GM23338 (cell line): ENCODE results near the gene MPPED2. TPM values are rescaled to one million over a fixed set of nuclear protein-coding genes. Genes with fewer than 3 reads are reported as not detected.

ENCODE experiments used
- ATAC-seq: fragments of 200-7000 bp; cut with Tn5 transposase; 3 replicates; pipeline ENCODE4 v1.9.1; 2020
- DNase-seq: peaks from one replicate; pipeline ENCODE4 v3.0.0-alpha.2; 2015; ENCODE audit warnings: low spot score
- H2AFZ ChIP-seq: fragments of 200-600 bp; sonication (generic); 2 replicates; pipeline ENCODE4 v1.8.0; 2016; ENCODE audit warnings: antibody characterized with exemption, mild to moderate bottlenecking, moderate library complexity
- H3F3A ChIP-seq: fragments of 200-600 bp; sonication (generic); replicated peaks from 2 replicates; pipeline ENCODE4 v1.8.0; 2017; ENCODE audit warnings: antibody characterized with exemption, mixed run types, low read depth
- H3K27ac ChIP-seq: fragments of 200-600 bp; sonication (generic); 2 replicates; pipeline ENCODE4 v1.6.1; 2016; ENCODE audit warnings: low read depth
- H3K27me3 ChIP-seq: fragments of 200-600 bp; sonication (generic); 2 replicates; pipeline ENCODE4 v1.8.0; 2016; ENCODE audit warnings: mild to moderate bottlenecking, mixed run types, moderate library complexity; ENCODE audit not compliant: insufficient read depth
- H3K36me3 ChIP-seq: fragments of 200-600 bp; sonication (generic); 2 replicates; pipeline ENCODE4 v1.8.0; 2016; ENCODE audit warnings: mild to moderate bottlenecking; ENCODE audit not compliant: insufficient read depth
- H3K4me1 ChIP-seq: fragments of 200-600 bp; sonication (generic); 2 replicates; pipeline ENCODE4 v1.8.0; 2016; ENCODE audit warnings: mild to moderate bottlenecking, moderate library complexity; ENCODE audit not compliant: insufficient read depth
- H3K4me2 ChIP-seq: fragments of 200-600 bp; sonication (generic); 2 replicates; pipeline ENCODE4 v1.7.1; 2017; ENCODE audit warnings: mixed run types
- H3K4me3 ChIP-seq: fragments of 200-600 bp; sonication (generic); 2 replicates; pipeline ENCODE4 v1.6.1; 2016; ENCODE audit warnings: mixed run types
- H3K79me2 ChIP-seq: fragments of 200-600 bp; sonication (generic); replicated peaks from 2 replicates; pipeline ENCODE4 v1.8.0; 2017; ENCODE audit warnings: mild to moderate bottlenecking; ENCODE audit not compliant: insufficient read depth
- H3K9me2 ChIP-seq: fragments of 200-600 bp; sonication (generic); 2 replicates; pipeline ENCODE4 v1.8.0; 2017; ENCODE audit not compliant: insufficient read depth
- H4K20me1 ChIP-seq: fragments of 200-600 bp; sonication (generic); replicated peaks from 2 replicates; pipeline ENCODE4 v1.8.0; 2017; ENCODE audit warnings: mild to moderate bottlenecking; ENCODE audit not compliant: insufficient read depth
- H3K27ac Mint-ChIP-seq: 2 replicates; pipeline ENCODE4 v1.8.0; 2020; ENCODE audit warnings: inconsistent platforms, mild to moderate bottlenecking, moderate library complexity, mixed read lengths
- H3K27me3 Mint-ChIP-seq: 3 replicates; pipeline ENCODE4 v1.8.0; 2022; ENCODE audit warnings: low read depth, mild to moderate bottlenecking, moderate library complexity, mixed read lengths, inconsistent platforms; ENCODE audit not compliant: insufficient read depth, poor library complexity
- H3K36me3 Mint-ChIP-seq: 3 replicates; pipeline ENCODE4 v1.8.0; 2021; ENCODE audit warnings: low read depth, mild to moderate bottlenecking, inconsistent platforms, moderate library complexity, mixed read lengths
- H3K4me1 Mint-ChIP-seq: 3 replicates; pipeline ENCODE4 v1.8.0; 2020; ENCODE audit warnings: mild to moderate bottlenecking, inconsistent platforms, mixed read lengths
- H3K4me3 Mint-ChIP-seq: 3 replicates; pipeline ENCODE4 v1.8.0; 2021; ENCODE audit warnings: moderate library complexity, mild to moderate bottlenecking, inconsistent platforms, mixed read lengths
- H3K9me3 Mint-ChIP-seq: 3 replicates; pipeline ENCODE4 v1.8.0; 2020; ENCODE audit warnings: moderate library complexity, mild to moderate bottlenecking, inconsistent platforms, mixed read lengths
- CREB1 ChIP-seq: fragments of 250-450 bp; sonication (Bioruptor Pico); IDR thresholded peaks from 2 replicates; pipeline ENCODE4 v1.5.0; 2020; ENCODE audit warnings: low read depth, mild to moderate bottlenecking, moderate library complexity
- EZH2 ChIP-seq: fragments of 200-600 bp; sonication (generic); IDR thresholded peaks from one replicate; pipeline ENCODE4 v1.8.0; 2017; ENCODE audit warnings: antibody characterized with exemption, mild to moderate bottlenecking, low read depth; ENCODE audit not compliant: unreplicated experiment
- EZH2phosphoT487 ChIP-seq: fragments of 200-600 bp; sonication (generic); IDR thresholded peaks from one replicate; pipeline ENCODE4 v1.8.1; 2018; ENCODE audit warnings: antibody characterized with exemption; ENCODE audit not compliant: unreplicated experiment
- JUNB ChIP-seq: IDR thresholded peaks from one replicate; pipeline ENCODE4 v1.6.1; 2016; ENCODE audit warnings: antibody characterized with exemption; ENCODE audit not compliant: unreplicated experiment
- NANOG ChIP-seq: IDR thresholded peaks from 2 replicates; pipeline ENCODE4 v1.6.1; 2016; ENCODE audit warnings: antibody characterized with exemption, borderline replicate concordance
- POLR2AphosphoS5 ChIP-seq: IDR thresholded peaks from 2 replicates; pipeline ENCODE4 v1.6.1; 2016; ENCODE audit warnings: antibody characterized with exemption, low read depth
- STAT1 ChIP-seq: IDR thresholded peaks from one replicate; pipeline ENCODE4 v1.6.1; 2016; ENCODE audit warnings: antibody characterized with exemption; ENCODE audit not compliant: unreplicated experiment
- ZNF114 ChIP-seq: fragments of 250-450 bp; sonication (Bioruptor Pico); IDR thresholded peaks from 2 replicates; pipeline ENCODE4 v1.5.0; 2020; ENCODE audit warnings: mild to moderate bottlenecking, moderate library complexity
- ZNF331 ChIP-seq: fragments of 250-450 bp; sonication (Bioruptor Pico); IDR thresholded peaks from 2 replicates; pipeline ENCODE4 v1.5.0; 2020; ENCODE audit warnings: low read depth, mild to moderate bottlenecking, moderate library complexity
- polyA plus RNA-seq: library from polyadenylated mRNA; unstranded; fragments of >200 nt; fragmentation: Nextera tagmentation; extraction: Ambion mirVana; gene quantifications from 2 replicates; pipeline ENCODE4 v1.2.1, GENCODE V29; 2016
- total RNA-seq: library from RNA; depleted of rRNA; stranded (reverse); fragments of >200 nt; shearing (Covaris generic); gene quantifications from 2 replicates; pipeline ENCODE4 v1.2.3, GENCODE V29; 2014
- TF ChIP-seq, protein P1 (sequence below), 2 experiments: fragments of 200-600 bp in 1 of 2; sonication (generic) in 1 of 2; conservative IDR thresholded peaks; 2 replicates each; pipeline versions ENCODE4 v1.5.1 to v1.6.1; 2016 to 2017; ENCODE audit warnings: antibody characterized with exemption in 2 of 2, low read depth in 2 of 2, mild to moderate bottlenecking in 2 of 2, moderate library complexity in 1 of 2
- TF ChIP-seq, protein P2 (sequence below): IDR thresholded peaks from one replicate; pipeline ENCODE4 v1.6.1; 2018; ENCODE audit warnings: antibody characterized with exemption; ENCODE audit not compliant: unreplicated experiment
- TF ChIP-seq, protein P3 (sequence below): fragments of 250-450 bp; sonication (Bioruptor Pico); IDR thresholded peaks from 2 replicates; pipeline ENCODE4 v1.5.0; 2020; ENCODE audit warnings: mild to moderate bottlenecking, moderate library complexity
- TF ChIP-seq, protein P4 (sequence below): IDR thresholded peaks from 2 replicates; pipeline ENCODE4 v1.6.1; 2016; ENCODE audit warnings: antibody characterized with exemption

The MPPED2 gene
- total and polyA plus RNA-seq, 2 experiments from 2014 or later: 4.4 to 6.8 TPM

DNA sequence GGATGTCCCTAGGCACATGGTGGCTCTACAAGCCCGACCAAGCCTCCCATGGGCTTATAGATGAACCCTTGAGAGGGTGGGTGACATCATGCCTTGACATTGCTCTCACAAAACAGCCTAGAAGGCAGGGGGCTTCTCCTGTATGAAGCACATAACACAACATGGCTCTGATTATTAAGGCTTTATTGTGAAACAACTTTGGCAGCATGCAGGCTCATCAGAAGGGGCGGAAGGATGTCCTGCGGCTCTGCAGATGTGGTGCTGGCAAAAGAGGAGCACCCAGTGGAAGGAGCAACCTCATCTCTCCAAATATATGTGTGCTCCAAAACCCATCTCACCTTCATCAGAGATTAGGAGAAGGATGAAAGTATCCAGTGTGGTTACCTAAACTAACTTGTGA is 100.4 kb downstream of the MPPED2 start:
- Mint-ChIP-seq H3K4me1 (peaks cover 57% of the 10 kb centered on the region), H3K36me3 (no peaks in the 10 kb centered on the region), H3K27ac (no peak overlapping the region), H3K9me3 (no peaks in the 10 kb centered on the region), H3K27me3 (peaks cover 4% of the 10 kb centered on the region), H3K4me3 (no peak overlapping the region)
- Histone ChIP-seq H3K4me1 (peaks cover 50% of the 10 kb centered on the region), H2AFZ (no peak overlapping the region), H3K9me2 (no peaks in the 10 kb centered on the region), H3K36me3 (no peaks in the 10 kb centered on the region), H3K27ac (no peak overlapping the region), H3K79me2 (no peaks in the 10 kb centered on the region), H3K27me3 (no peaks in the 10 kb centered on the region), H3K4me2 (no peak overlapping the region), H4K20me1 (no peaks in the 10 kb centered on the region), H3F3A (no peaks in the 10 kb centered on the region), H3K4me3 (no peak overlapping the region)
- TF ChIP-seq, protein P1, sequence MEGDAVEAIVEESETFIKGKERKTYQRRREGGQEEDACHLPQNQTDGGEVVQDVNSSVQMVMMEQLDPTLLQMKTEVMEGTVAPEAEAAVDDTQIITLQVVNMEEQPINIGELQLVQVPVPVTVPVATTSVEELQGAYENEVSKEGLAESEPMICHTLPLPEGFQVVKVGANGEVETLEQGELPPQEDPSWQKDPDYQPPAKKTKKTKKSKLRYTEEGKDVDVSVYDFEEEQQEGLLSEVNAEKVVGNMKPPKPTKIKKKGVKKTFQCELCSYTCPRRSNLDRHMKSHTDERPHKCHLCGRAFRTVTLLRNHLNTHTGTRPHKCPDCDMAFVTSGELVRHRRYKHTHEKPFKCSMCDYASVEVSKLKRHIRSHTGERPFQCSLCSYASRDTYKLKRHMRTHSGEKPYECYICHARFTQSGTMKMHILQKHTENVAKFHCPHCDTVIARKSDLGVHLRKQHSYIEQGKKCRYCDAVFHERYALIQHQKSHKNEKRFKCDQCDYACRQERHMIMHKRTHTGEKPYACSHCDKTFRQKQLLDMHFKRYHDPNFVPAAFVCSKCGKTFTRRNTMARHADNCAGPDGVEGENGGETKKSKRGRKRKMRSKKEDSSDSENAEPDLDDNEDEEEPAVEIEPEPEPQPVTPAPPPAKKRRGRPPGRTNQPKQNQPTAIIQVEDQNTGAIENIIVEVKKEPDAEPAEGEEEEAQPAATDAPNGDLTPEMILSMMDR (conservative IDR thresholded peaks at IDR 0.05; ENCODE audit: low read depth in 2 of 2): no peak
- TF ChIP-seq NANOG: no peak
- no peak for TF ChIP-seq ZNF331 (CRISPR knock-in tag)
- TF ChIP-seq, protein P2, sequence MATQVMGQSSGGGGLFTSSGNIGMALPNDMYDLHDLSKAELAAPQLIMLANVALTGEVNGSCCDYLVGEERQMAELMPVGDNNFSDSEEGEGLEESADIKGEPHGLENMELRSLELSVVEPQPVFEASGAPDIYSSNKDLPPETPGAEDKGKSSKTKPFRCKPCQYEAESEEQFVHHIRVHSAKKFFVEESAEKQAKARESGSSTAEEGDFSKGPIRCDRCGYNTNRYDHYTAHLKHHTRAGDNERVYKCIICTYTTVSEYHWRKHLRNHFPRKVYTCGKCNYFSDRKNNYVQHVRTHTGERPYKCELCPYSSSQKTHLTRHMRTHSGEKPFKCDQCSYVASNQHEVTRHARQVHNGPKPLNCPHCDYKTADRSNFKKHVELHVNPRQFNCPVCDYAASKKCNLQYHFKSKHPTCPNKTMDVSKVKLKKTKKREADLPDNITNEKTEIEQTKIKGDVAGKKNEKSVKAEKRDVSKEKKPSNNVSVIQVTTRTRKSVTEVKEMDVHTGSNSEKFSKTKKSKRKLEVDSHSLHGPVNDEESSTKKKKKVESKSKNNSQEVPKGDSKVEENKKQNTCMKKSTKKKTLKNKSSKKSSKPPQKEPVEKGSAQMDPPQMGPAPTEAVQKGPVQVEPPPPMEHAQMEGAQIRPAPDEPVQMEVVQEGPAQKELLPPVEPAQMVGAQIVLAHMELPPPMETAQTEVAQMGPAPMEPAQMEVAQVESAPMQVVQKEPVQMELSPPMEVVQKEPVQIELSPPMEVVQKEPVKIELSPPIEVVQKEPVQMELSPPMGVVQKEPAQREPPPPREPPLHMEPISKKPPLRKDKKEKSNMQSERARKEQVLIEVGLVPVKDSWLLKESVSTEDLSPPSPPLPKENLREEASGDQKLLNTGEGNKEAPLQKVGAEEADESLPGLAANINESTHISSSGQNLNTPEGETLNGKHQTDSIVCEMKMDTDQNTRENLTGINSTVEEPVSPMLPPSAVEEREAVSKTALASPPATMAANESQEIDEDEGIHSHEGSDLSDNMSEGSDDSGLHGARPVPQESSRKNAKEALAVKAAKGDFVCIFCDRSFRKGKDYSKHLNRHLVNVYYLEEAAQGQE: no peak
- no peak for TF ChIP-seq POLR2AphosphoS5
- no peak for TF ChIP-seq EZH2phosphoT487
- no peak for TF ChIP-seq JUNB
- TF ChIP-seq, protein P3, sequence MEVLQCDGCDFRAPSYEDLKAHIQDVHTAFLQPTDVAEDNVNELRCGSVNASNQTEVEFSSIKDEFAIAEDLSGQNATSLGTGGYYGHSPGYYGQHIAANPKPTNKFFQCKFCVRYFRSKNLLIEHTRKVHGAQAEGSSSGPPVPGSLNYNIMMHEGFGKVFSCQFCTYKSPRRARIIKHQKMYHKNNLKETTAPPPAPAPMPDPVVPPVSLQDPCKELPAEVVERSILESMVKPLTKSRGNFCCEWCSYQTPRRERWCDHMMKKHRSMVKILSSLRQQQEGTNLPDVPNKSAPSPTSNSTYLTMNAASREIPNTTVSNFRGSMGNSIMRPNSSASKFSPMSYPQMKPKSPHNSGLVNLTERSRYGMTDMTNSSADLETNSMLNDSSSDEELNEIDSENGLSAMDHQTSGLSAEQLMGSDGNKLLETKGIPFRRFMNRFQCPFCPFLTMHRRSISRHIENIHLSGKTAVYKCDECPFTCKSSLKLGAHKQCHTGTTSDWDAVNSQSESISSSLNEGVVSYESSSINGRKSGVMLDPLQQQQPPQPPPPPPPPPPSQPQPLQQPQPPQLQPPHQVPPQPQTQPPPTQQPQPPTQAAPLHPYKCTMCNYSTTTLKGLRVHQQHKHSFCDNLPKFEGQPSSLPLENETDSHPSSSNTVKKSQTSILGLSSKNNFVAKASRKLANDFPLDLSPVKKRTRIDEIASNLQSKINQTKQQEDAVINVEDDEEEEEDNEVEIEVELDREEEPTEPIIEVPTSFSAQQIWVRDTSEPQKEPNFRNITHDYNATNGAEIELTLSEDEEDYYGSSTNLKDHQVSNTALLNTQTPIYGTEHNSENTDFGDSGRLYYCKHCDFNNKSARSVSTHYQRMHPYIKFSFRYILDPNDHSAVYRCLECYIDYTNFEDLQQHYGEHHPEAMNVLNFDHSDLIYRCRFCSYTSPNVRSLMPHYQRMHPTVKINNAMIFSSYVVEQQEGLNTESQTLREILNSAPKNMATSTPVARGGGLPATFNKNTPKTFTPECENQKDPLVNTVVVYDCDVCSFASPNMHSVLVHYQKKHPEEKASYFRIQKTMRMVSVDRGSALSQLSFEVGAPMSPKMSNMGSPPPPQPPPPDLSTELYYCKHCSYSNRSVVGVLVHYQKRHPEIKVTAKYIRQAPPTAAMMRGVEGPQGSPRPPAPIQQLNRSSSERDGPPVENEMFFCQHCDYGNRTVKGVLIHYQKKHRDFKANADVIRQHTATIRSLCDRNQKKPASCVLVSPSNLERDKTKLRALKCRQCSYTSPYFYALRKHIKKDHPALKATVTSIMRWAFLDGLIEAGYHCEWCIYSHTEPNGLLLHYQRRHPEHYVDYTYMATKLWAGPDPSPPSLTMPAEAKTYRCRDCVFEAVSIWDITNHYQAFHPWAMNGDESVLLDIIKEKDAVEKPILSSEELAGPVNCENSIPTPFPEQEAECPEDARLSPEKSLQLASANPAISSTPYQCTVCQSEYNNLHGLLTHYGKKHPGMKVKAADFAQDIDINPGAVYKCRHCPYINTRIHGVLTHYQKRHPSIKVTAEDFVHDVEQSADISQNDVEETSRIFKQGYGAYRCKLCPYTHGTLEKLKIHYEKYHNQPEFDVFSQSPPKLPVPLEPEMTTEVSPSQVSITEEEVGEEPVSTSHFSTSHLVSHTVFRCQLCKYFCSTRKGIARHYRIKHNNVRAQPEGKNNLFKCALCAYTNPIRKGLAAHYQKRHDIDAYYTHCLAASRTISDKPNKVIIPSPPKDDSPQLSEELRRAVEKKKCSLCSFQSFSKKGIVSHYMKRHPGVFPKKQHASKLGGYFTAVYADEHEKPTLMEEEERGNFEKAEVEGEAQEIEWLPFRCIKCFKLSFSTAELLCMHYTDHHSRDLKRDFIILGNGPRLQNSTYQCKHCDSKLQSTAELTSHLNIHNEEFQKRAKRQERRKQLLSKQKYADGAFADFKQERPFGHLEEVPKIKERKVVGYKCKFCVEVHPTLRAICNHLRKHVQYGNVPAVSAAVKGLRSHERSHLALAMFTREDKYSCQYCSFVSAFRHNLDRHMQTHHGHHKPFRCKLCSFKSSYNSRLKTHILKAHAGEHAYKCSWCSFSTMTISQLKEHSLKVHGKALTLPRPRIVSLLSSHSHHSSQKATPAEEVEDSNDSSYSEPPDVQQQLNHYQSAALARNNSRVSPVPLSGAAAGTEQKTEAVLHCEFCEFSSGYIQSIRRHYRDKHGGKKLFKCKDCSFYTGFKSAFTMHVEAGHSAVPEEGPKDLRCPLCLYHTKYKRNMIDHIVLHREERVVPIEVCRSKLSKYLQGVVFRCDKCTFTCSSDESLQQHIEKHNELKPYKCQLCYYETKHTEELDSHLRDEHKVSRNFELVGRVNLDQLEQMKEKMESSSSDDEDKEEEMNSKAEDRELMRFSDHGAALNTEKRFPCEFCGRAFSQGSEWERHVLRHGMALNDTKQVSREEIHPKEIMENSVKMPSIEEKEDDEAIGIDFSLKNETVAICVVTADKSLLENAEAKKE (CRISPR knock-in tag): no peak
- no peak for TF ChIP-seq ZNF114 (CRISPR knock-in tag)
- no peak for TF ChIP-seq CREB1 (CRISPR knock-in tag)
- no peak for TF ChIP-seq STAT1
- TF ChIP-seq EZH2: no peak
- TF ChIP-seq, protein P4, sequence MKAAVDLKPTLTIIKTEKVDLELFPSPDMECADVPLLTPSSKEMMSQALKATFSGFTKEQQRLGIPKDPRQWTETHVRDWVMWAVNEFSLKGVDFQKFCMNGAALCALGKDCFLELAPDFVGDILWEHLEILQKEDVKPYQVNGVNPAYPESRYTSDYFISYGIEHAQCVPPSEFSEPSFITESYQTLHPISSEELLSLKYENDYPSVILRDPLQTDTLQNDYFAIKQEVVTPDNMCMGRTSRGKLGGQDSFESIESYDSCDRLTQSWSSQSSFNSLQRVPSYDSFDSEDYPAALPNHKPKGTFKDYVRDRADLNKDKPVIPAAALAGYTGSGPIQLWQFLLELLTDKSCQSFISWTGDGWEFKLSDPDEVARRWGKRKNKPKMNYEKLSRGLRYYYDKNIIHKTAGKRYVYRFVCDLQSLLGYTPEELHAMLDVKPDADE: no peak
- no peak for DNase-seq
- no peak for ATAC-seq
